KMS-11 (cell line): ENCODE data around the gene TMPRSS3.

Source experiments
- H2AFZ ChIP-seq: fragments of 200-600 bp; sonication (generic); 2 replicates; pipeline ENCODE4 v1.6.1; 2016; ENCODE audit warnings: antibody characterized with exemption, mixed run types, low read depth
- H3K27ac ChIP-seq: fragments of 200-600 bp; sonication (generic); 2 replicates; pipeline ENCODE4 v1.6.1; 2016; ENCODE audit warnings: mild to moderate bottlenecking, mixed run types
- H3K27me3 ChIP-seq: fragments of 200-600 bp; sonication (generic); 2 replicates; pipeline ENCODE4 v1.6.1; 2017; ENCODE audit warnings: mild to moderate bottlenecking, low read depth, mixed run types, moderate library complexity; ENCODE audit not compliant: insufficient read depth
- H3K36me3 ChIP-seq: fragments of 200-600 bp; sonication (generic); 2 replicates; pipeline ENCODE4 v1.6.1; 2017; ENCODE audit warnings: mild to moderate bottlenecking, mixed run types; ENCODE audit not compliant: insufficient read depth
- H3K4me1 ChIP-seq: fragments of 200-600 bp; sonication (generic); 2 replicates; pipeline ENCODE4 v1.6.1; 2016; ENCODE audit warnings: mild to moderate bottlenecking, low read depth, mixed run types; ENCODE audit not compliant: poor library complexity, severe bottlenecking
- H3K4me2 ChIP-seq: fragments of 200-600 bp; sonication (generic); 2 replicates; pipeline ENCODE4 v1.7.0; 2016; ENCODE audit warnings: mild to moderate bottlenecking, mixed run types
- H3K4me3 ChIP-seq: fragments of 200-600 bp; sonication (generic); IDR thresholded peaks from 2 replicates; pipeline ENCODE4 v1.6.1; 2017; ENCODE audit warnings: low read depth, low read length, mixed read lengths; ENCODE audit not compliant: insufficient read depth
- H3K79me2 ChIP-seq: fragments of 200-600 bp; sonication (generic); 2 replicates; pipeline ENCODE4 v1.6.1; 2016; ENCODE audit warnings: low read depth, mixed run types; ENCODE audit not compliant: insufficient read depth
- H3K9ac ChIP-seq: fragments of 200-600 bp; sonication (generic); 2 replicates; pipeline ENCODE4 v1.6.1; 2016; ENCODE audit warnings: mild to moderate bottlenecking, mixed run types
- H4K20me1 ChIP-seq: fragments of 200-600 bp; sonication (generic); 2 replicates; pipeline ENCODE4 v1.6.1; 2016; ENCODE audit warnings: mild to moderate bottlenecking, mixed run types; ENCODE audit not compliant: insufficient read depth
- CTCF ChIP-seq: fragments of 200-600 bp; sonication (generic); conservative IDR thresholded peaks from 2 replicates; pipeline ENCODE4 v1.6.1; 2017; ENCODE audit warnings: low read depth, mild to moderate bottlenecking, antibody characterized with exemption, low read length, moderate library complexity, mixed read lengths

Gene TMPRSS3

DNA sequence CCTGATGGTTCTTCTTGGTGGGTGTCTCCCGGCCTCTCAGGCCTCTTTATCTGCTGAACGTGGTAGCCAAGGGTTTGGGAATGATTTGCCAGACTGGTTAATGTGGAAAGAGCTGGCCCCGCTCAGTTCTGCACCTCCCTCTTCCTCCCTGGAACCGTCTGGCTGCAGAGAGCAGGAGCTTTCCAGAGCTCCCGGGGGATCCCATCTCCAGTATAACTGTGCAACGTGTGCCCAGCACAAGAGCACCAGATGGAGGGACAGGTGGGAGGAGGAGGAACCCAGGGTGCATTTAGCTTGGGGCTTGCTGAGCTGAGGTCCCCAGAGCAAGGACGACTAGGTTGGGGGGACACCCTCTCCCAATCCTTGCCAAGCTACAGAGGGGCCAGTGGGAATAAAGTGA, 34.6 kb downstream of the TMPRSS3 start:
- Histone ChIP-seq H3K27me3 (peaks cover 54% of the 10 kb centered on the region), H3K4me2 (no peak overlapping the region), H3K27ac (no peak overlapping the region), H3K36me3 (no peaks in the 10 kb centered on the region), H4K20me1 (no peaks in the 10 kb centered on the region), H2AFZ (no peak overlapping the region), H3K4me1 (no peaks in the 10 kb centered on the region), H3K79me2 (no peaks in the 10 kb centered on the region), H3K9ac (no peak overlapping the region), H3K4me3 (no peak overlapping the region)
- no peak for TF ChIP-seq CTCF

DNA sequence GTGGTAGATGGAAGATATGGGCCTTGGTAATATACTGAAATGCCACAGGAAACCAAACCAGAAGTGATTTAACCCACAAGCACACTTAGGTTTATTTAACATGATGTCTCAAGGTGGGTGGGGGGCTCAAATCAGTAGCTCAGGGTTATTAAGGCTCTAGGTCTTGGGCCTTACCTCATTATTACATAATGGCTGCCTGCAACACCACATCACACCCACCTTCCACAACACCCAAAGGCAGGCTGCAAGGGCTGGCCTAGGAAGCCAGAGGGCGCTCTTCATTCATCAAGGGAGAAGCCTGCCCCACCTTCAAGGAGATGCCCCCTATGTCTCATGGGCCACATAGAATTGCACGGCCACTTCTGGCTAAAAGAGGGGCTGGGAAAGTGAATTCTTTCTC, 35.5 kb downstream of the TMPRSS3 start:
- no peaks in the 10 kb centered on the region for H3K79me2 ChIP-seq
- peak; percentile 34; the same call in 1 of the 2 replicates for TF ChIP-seq CTCF
- H2AFZ ChIP-seq = no peak overlapping the region
- H3K36me3 ChIP-seq = no peaks in the 10 kb centered on the region
- no peak overlapping the region for H3K4me3 ChIP-seq
- H4K20me1 ChIP-seq = no peaks in the 10 kb centered on the region
- H3K4me2 ChIP-seq = no peak overlapping the region
- H3K27ac ChIP-seq = no peak overlapping the region
- H3K27me3 ChIP-seq = peaks cover 51% of the 10 kb centered on the region; the same call in 1 of the 2 replicates
- no peak overlapping the region for H3K9ac ChIP-seq
- H3K4me1 ChIP-seq = no peaks in the 10 kb centered on the region

DNA sequence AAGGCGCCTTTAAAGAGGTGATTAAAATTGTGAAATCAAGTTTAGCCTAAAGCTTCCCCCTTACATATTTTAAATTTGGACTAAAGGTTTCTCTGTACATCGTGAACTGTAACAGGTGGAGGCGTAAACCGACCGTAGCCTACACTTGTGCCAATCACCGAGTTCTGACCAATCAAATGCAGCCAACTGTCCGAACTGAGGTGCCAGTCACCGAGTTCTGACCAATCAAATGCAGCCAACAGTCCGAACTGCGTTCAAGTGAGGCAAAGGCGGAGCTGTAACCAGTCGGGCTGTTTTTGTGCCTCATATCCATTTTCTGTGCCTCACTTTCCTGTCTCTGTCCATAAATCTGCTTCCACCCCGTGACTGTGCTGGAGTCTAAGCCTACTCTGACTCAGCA, 36.9 kb downstream of the TMPRSS3 start:
- Histone ChIP-seq H3K4me2 (no peak overlapping the region), H3K79me2 (no peaks in the 10 kb centered on the region), H3K27ac (no peak overlapping the region), H4K20me1 (no peaks in the 10 kb centered on the region), H3K4me1 (no peaks in the 10 kb centered on the region), H3K36me3 (no peaks in the 10 kb centered on the region), H2AFZ (no peak overlapping the region), H3K4me3 (no peak overlapping the region), H3K9ac (no peak overlapping the region), H3K27me3 (peaks cover 44% of the 10 kb centered on the region; the same call in 1 of the 2 replicates)
- no peak for TF ChIP-seq CTCF

DNA sequence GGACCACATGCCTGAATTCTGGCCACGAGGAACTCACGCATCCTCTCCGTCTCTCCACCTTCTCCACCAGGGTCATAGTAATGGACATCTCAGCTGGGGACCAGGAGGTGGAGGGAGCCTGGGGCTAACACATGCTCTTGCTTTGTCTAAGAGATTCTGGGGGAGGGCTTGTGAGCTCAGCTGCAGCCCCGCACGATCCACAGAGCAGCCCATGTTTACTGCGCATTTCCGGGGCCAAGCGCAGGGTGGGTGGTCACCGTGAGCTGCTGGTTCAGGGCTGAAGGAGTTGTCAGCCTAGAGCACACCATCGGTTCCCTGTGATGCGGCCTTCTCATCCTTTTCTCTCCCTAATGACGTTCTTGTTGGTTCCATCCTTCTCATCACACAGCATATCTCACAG, 37.6 kb downstream of the TMPRSS3 start:
- no peaks in the 10 kb centered on the region for H3K36me3 ChIP-seq
- H2AFZ ChIP-seq = no peak overlapping the region
- H3K79me2 ChIP-seq = no peaks in the 10 kb centered on the region
- no peaks in the 10 kb centered on the region for H3K4me1 ChIP-seq
- H3K27me3 ChIP-seq = peaks cover 37% of the 10 kb centered on the region; the same call in 1 of the 2 replicates
- no peak overlapping the region for H3K27ac ChIP-seq
- H4K20me1 ChIP-seq = no peaks in the 10 kb centered on the region
- TF ChIP-seq CTCF = no peak
- no peak overlapping the region for H3K4me3 ChIP-seq
- H3K9ac ChIP-seq = no peak overlapping the region
- H3K4me2 ChIP-seq = no peak overlapping the region
